ENCODE results near the gene KASH5. TPM values are rescaled to one million over a fixed set of nuclear protein-coding genes. Genes with fewer than 3 reads are reported as not detected.

KASH5 gene
- total and polyA plus RNA-seq, 2 of the 8 experiments (the other 6 are each of a cell fraction or from before 2014, with no cell fraction given) = 0.05 to 0.19 TPM

DNA sequence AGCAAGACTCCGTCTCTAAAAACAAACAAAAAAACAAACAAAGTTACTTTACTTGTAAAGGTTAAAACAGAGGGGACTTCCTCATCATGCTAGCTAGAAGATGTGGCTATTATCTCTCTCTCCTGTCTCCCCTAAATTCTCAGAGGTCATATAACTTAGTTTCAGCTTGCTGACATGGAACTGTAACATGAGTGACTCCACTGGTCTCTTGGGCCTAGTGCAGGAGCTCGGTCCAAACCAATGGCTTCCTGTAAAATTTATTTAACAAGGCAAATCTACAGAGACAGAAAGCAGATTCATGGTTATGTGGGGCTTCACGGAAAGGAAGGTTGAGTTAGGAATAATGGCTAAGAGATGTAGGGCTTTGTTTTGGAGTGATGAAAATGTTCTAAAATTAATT is 9.5 kb upstream of the KASH5 start:
- no peak overlapping the region for H3K9ac ChIP-seq (replicated peaks in 1 of 4; ENCODE audit: extremely low read depth in 1 of 4, low read depth in 3 of 4, low read length in 3 of 4)
- H3K4me3 ChIP-seq (ENCODE audit: extremely low read depth in 1 of 4, insufficient read depth in 2 of 4, low read depth in 3 of 4, low read length in 4 of 4) = no peak overlapping the region
- H2BK12ac ChIP-seq (ENCODE audit: low read depth, low read length) = no peak overlapping the region
- CTCF ChIA-PET (ENCODE audit: partially characterized antibody) = interaction anchor here (2.3 kb wide), 1 partner anchor 13 kb away, joined by 11 read pairs; no protein-coding TSS in a partner anchor
- 86% methylated on average over 3 of the region's 3 CpGs; no CpG with 5 or more reads in 1 of the 2 experiments for WGBS, 2 experiments (ENCODE audit: extremely low coverage in 1 of 2, insufficient coverage in 1 of 2, insufficient read length in 1 of 2, insufficient replicate concordance in 2 of 2, low coverage in 1 of 2, low lambda C conversion rate in 2 of 2, missing lambda C conversion rate in 1 of 2)
- no peak overlapping the region for H3K18ac ChIP-seq (ENCODE audit: extremely low read depth, low read length)
- POLR2A ChIA-PET (ENCODE audit: partially characterized antibody) = interaction anchor here (2.7 kb wide), 1 partner anchor 17 kb away, joined by 9 read pairs; the partner anchor contains the start of gene TEAD2
- no peak overlapping the region for H3K56ac ChIP-seq (replicated peaks; ENCODE audit: insufficient read length, low read depth, low read length)
- FAIRE-seq (no peak), DNase-seq (ENCODE audit: low read depth in 1 of 2, low spot score in 2 of 2) (no peak)
- H2AFZ ChIP-seq (ENCODE audit: low read length) = no peak overlapping the region
- H3K27ac ChIP-seq (ENCODE audit: low read depth, low read length) = no peak overlapping the region
- no peaks in the 10 kb centered on the region for H3K79me1 ChIP-seq (ENCODE audit: low read depth, low read length)
- no peaks in the 10 kb centered on the region for H3K4me1 ChIP-seq (replicated peaks in 1 of 4; ENCODE audit: control insufficient read depth in 3 of 4, insufficient read depth in 4 of 4, low read length in 3 of 4)
- no peak overlapping the region for H3K14ac ChIP-seq (ENCODE audit: insufficient read length)
- no peaks in the 10 kb centered on the region for H3K23me2 ChIP-seq (ENCODE audit: low read depth, low read length)
- H4K8ac ChIP-seq (ENCODE audit: extremely low read depth, insufficient read depth, low read length) = no peak overlapping the region
- H2AK5ac ChIP-seq (ENCODE audit: low read depth, low read length) = no peak overlapping the region
- H3K9me3 ChIP-seq (ENCODE audit: insufficient read depth in 2 of 2, low read depth in 1 of 2, low read length in 1 of 2) = peaks cover 0 to 7% of the 10 kb centered on the region in 2 experiments; a peak in 3 of 4 replicates
- H3K36me3 ChIP-seq (ENCODE audit: control insufficient read depth in 2 of 4, insufficient read depth in 4 of 4, low read length in 3 of 4) = no peaks in the 10 kb centered on the region
- H2BK15ac ChIP-seq (ENCODE audit: low read length) = no peak overlapping the region
- no peak overlapping the region for H3K23ac ChIP-seq (ENCODE audit: insufficient read length)
- no peak overlapping the region for H4K91ac ChIP-seq (replicated peaks; ENCODE audit: insufficient read length, low read length)
- H2BK20ac ChIP-seq (ENCODE audit: low read length) = no peak overlapping the region
- no peaks in the 10 kb centered on the region; a peak in 1 of 7 replicates for H3K27me3 ChIP-seq (replicated peaks in 1 of 4; ENCODE audit: control insufficient read depth in 3 of 4, extremely low read depth in 1 of 4, insufficient read depth in 3 of 4, low read length in 3 of 4)
- no peak overlapping the region for H2BK5ac ChIP-seq (ENCODE audit: low read depth, low read length)
- no peak overlapping the region for H4K5ac ChIP-seq (ENCODE audit: insufficient read length, low read depth, low read length)
- H3K79me2 ChIP-seq (ENCODE audit: control insufficient read depth in 1 of 2, insufficient read depth in 2 of 2, low read length in 2 of 2) = no peaks in the 10 kb centered on the region
- H3K4ac ChIP-seq (replicated peaks; ENCODE audit: insufficient read length, low read depth, low read length) = no peak overlapping the region
- H2BK120ac ChIP-seq (replicated peaks; ENCODE audit: low read depth, low read length) = no peak overlapping the region
- H3K4me2 ChIP-seq (ENCODE audit: insufficient read depth in 1 of 2, low read depth in 2 of 2, low read length in 2 of 2) = no peak overlapping the region
- no peaks in the 10 kb centered on the region for H4K20me1 ChIP-seq (replicated peaks in 1 of 2; ENCODE audit: control insufficient read depth in 1 of 2, insufficient read depth in 2 of 2, low read length in 2 of 2)
- no peak for TF ChIP-seq KDM5A (IDR thresholded peaks at IDR 0.05; ENCODE audit: low read length)
- TF ChIP-seq, protein P1, sequence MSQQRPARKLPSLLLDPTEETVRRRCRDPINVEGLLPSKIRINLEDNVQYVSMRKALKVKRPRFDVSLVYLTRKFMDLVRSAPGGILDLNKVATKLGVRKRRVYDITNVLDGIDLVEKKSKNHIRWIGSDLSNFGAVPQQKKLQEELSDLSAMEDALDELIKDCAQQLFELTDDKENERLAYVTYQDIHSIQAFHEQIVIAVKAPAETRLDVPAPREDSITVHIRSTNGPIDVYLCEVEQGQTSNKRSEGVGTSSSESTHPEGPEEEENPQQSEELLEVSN (IDR thresholded peaks at IDR 0.05) = no peak
